ENCODE results near the gene EIF3D. TPM values are rescaled to one million over a fixed set of nuclear protein-coding genes. Genes with fewer than 3 reads are reported as not detected.
A peak's percentile ranks its signal among the peaks of the same experiment; 100 is the strongest.

Gene EIF3D
- total and polyA plus RNA-seq, 4 donors: 122 to 236 (median 152) TPM

DNA sequence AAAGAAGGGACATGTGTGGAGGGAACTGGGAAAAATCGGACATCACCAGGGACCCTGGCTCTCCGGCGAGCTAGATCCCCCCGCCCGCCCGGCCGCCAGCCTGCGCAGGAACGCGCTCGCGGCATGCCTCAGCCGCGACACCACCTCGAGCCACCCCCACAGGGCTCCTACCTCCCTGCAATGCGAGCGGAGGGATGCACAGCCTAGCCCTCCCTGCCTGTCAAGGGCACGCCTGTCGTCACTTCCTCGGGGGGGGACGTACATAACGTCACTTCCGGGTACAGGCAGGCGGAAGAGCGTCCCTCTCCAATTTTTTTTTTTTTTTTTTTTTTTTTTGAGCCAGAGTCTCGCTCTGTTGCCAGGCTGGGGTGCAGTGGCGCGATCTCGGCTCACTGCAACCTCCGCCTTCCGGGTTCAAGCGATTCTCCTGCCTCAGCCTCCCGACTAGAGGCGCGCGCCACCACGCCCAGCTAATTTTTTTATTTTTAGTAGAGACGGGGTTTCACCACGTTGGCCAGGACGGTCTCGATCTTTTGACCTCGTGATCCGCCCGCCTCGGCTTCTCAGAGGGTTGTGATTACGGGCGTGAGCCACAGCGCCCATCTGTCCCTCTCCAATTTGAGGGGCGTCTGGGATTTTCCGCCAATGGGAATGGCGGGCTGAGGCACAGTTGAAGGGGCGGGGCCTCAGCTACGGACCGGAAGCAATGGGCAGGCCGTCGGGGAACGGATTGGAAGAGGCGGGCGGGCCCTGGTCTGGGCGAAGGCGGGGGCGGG is 47.4 kb downstream of the EIF3D start, which contains the start of gene TXN2:
Gene TXN2, minus strand, starts transcription at position 248 of the 776 bp plus-strand sequence. CDS start 803 bp downstream, outside the sequence.
- ATAC-seq (ENCODE audit: low FRiP score) (peak; percentile 97), DNase-seq (peak; percentile 98)
- Histone ChIP-seq H3K27me3 (ENCODE audit: control insufficient read depth in 1 of 2, insufficient read depth in 2 of 2, low read length in 1 of 2) (no peaks in the 10 kb centered on the region), H3K4me1 (ENCODE audit: control insufficient read depth in 1 of 2, insufficient read depth in 2 of 2, low read length in 2 of 2) (no peaks in the 10 kb centered on the region), H3K4me3 (ENCODE audit: low read length in 2 of 2) (peak within 1 kb of the TSS; percentile 68 to 77), H3K36me3 (ENCODE audit: control insufficient read depth in 1 of 2, insufficient read depth in 2 of 2, low read length in 1 of 2) (peaks cover 2% of the 10 kb centered on the region in 2 donors), H3K9me3 (ENCODE audit: control insufficient read depth, low read length) (no peaks in the 10 kb centered on the region), H3K27ac (ENCODE audit: low read depth in 1 of 2, low read length in 2 of 2) (peak within 1 kb of the TSS; percentile 33 to 91)
- intact Hi-C loops (cut with DNase I): no loop called here
- WGBS, 2 donors: 1% methylated on average over 61 to 62 of the region's 62 CpGs

DNA sequence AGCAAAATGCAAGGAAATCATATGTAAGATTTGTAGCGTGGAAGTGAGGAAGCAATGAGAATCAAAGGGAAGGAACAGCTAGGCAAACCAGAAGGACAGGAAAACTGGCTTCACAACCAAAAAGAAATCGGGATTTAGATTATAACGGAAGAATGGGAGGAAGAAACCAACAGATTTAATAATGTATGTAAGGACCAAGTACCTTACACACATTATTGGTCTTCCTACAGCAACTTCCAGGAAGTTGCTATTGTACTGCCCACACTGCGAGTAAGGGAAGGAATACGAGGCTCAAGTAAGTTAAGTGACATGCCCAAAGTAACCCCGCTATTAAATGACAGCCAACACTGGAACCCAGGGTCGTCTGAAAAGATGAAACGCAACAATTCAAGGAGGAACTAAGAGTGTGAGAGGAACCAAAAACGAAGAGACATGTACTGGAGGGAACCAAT is 48.0 kb downstream of the EIF3D start:
- peak overlapping the region; percentile 68 to 77 for H3K4me3 ChIP-seq (ENCODE audit: low read length in 2 of 2)
- no peak for ATAC-seq (ENCODE audit: low FRiP score)

GRCh38 chr22:36478966-36479365 is 50.0 kb downstream of the EIF3D start:
- 89 to 91% methylated on average over 4 of the region's 4 CpGs for WGBS, 2 donors
- intact Hi-C loops (cut with DNase I): no loop called here
- peaks cover 2 to 6% of the 10 kb centered on the region in 2 donors for H3K36me3 ChIP-seq (ENCODE audit: control insufficient read depth in 1 of 2, insufficient read depth in 2 of 2, low read length in 1 of 2)
- H3K4me3 ChIP-seq (ENCODE audit: low read length in 2 of 2): no peak overlapping the region
- no peaks in the 10 kb centered on the region for H3K9me3 ChIP-seq (ENCODE audit: control insufficient read depth, low read length)
- H3K4me1 ChIP-seq (ENCODE audit: control insufficient read depth in 1 of 2, insufficient read depth in 2 of 2, low read length in 2 of 2): no peaks in the 10 kb centered on the region
- no peaks in the 10 kb centered on the region for H3K27me3 ChIP-seq (ENCODE audit: control insufficient read depth in 1 of 2, insufficient read depth in 2 of 2, low read length in 1 of 2)
- ATAC-seq (ENCODE audit: low FRiP score): no peak
- no peak overlapping the region for H3K27ac ChIP-seq (ENCODE audit: low read depth in 1 of 2, low read length in 2 of 2)
- DNase-seq: no peak

More for the DNA sequence above, 48.0 kb downstream of the EIF3D start:
- intact Hi-C loops (cut with DNase I): no loop called here
- Histone ChIP-seq H3K27me3 (ENCODE audit: control insufficient read depth in 1 of 2, insufficient read depth in 2 of 2, low read length in 1 of 2) (no peaks in the 10 kb centered on the region), H3K4me1 (ENCODE audit: control insufficient read depth in 1 of 2, insufficient read depth in 2 of 2, low read length in 2 of 2) (no peaks in the 10 kb centered on the region), H3K27ac (ENCODE audit: low read depth in 1 of 2, low read length in 2 of 2) (peak overlapping the region; percentile 33 to 91), H3K9me3 (ENCODE audit: control insufficient read depth, low read length) (no peaks in the 10 kb centered on the region), H3K36me3 (ENCODE audit: control insufficient read depth in 1 of 2, insufficient read depth in 2 of 2, low read length in 1 of 2) (peaks cover 2 to 3% of the 10 kb centered on the region in 2 donors)
- WGBS, 2 donors: 11 to 15% methylated on average over 9 of the region's 9 CpGs
- no peak for DNase-seq

DNA sequence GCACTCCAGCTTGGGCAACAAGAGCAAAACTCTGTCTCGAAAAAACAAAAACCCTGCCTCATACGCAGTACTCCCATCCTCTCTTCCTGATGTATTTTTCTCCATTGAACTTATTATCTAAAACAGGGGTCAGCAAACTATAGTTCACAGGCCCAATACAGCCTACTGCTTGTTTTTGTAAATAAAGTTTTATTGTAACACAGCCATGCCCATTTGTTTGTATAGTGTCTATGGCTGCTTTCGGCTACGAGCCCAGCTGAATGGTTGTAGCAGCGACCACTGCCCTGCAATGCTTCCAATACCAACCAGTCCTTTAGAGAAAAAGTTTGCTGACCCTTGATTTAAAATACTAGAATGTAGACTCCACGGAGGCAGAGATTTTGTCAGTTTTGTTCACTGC is 53.6 kb downstream of the EIF3D start:
- 94 to 96% methylated on average over 6 of the region's 6 CpGs for WGBS, 2 donors

GRCh38 chr22:36472689-36473088 is 56.3 kb downstream of the EIF3D start:
- DNase-seq (no peak), ATAC-seq (ENCODE audit: low FRiP score) (no peak)
- WGBS, 2 donors: 70 to 78% methylated on average over 13 of the region's 13 CpGs
- Histone ChIP-seq H3K27ac (ENCODE audit: low read depth in 1 of 2, low read length in 2 of 2) (peak overlapping the region in 1 of 2 donors; percentile 61), H3K4me3 (ENCODE audit: low read length in 2 of 2) (no peak overlapping the region), H3K27me3 (ENCODE audit: control insufficient read depth in 1 of 2, insufficient read depth in 2 of 2, low read length in 1 of 2) (no peaks in the 10 kb centered on the region), H3K4me1 (ENCODE audit: control insufficient read depth in 1 of 2, insufficient read depth in 2 of 2, low read length in 2 of 2) (no peaks in the 10 kb centered on the region), H3K36me3 (ENCODE audit: control insufficient read depth in 1 of 2, insufficient read depth in 2 of 2, low read length in 1 of 2) (peaks cover 0 to 6% of the 10 kb centered on the region in 2 donors), H3K9me3 (ENCODE audit: control insufficient read depth, low read length) (no peaks in the 10 kb centered on the region)
- intact Hi-C loops (cut with DNase I): loop anchor here (5.0 kb wide), 3 partner anchors 150 to 170 kb away; no protein-coding TSS in a partner anchor

More for the DNA sequence above, 53.6 kb downstream of the EIF3D start:
- DNase-seq (no peak), ATAC-seq (ENCODE audit: low FRiP score) (no peak)
- no peak overlapping the region for H3K4me3 ChIP-seq (ENCODE audit: low read length in 2 of 2)
- H3K27ac ChIP-seq (ENCODE audit: low read depth in 1 of 2, low read length in 2 of 2): no peak overlapping the region
- H3K36me3 ChIP-seq (ENCODE audit: control insufficient read depth in 1 of 2, insufficient read depth in 2 of 2, low read length in 1 of 2): peaks cover 2 to 6% of the 10 kb centered on the region in 2 donors
- H3K27me3 ChIP-seq (ENCODE audit: control insufficient read depth in 1 of 2, insufficient read depth in 2 of 2, low read length in 1 of 2): no peaks in the 10 kb centered on the region
- no peaks in the 10 kb centered on the region for H3K9me3 ChIP-seq (ENCODE audit: control insufficient read depth, low read length)
- intact Hi-C loops (cut with DNase I): no loop called here
- no peaks in the 10 kb centered on the region for H3K4me1 ChIP-seq (ENCODE audit: control insufficient read depth in 1 of 2, insufficient read depth in 2 of 2, low read length in 2 of 2)

GRCh38 chr22:36471341-36471821 is 57.6 kb downstream of the EIF3D start:
- no peak for DNase-seq
- H3K27me3 ChIP-seq (ENCODE audit: control insufficient read depth in 1 of 2, insufficient read depth in 2 of 2, low read length in 1 of 2): no peaks in the 10 kb centered on the region
- H3K36me3 ChIP-seq (ENCODE audit: control insufficient read depth in 1 of 2, insufficient read depth in 2 of 2, low read length in 1 of 2): peaks cover 0 to 4% of the 10 kb centered on the region in 2 donors
- H3K27ac ChIP-seq (ENCODE audit: low read depth in 1 of 2, low read length in 2 of 2): peak overlapping the region; percentile 34 to 90
- intact Hi-C loops (cut with DNase I): loop anchor here (2.0 to 5.0 kb wide), 4 partner anchors 149 to 169 kb away; no protein-coding TSS in a partner anchor
- WGBS, 2 donors: 73 to 75% methylated on average over 14 of the region's 14 CpGs
- no peaks in the 10 kb centered on the region for H3K9me3 ChIP-seq (ENCODE audit: control insufficient read depth, low read length)
- ATAC-seq (ENCODE audit: low FRiP score): no peak
- H3K4me1 ChIP-seq (ENCODE audit: control insufficient read depth in 1 of 2, insufficient read depth in 2 of 2, low read length in 2 of 2): no peaks in the 10 kb centered on the region
- H3K4me3 ChIP-seq (ENCODE audit: low read length in 2 of 2): no peak overlapping the region

GRCh38 chr22:36470994-36471331 is 58.0 kb downstream of the EIF3D start:
- peaks cover 0 to 3% of the 10 kb centered on the region in 2 donors for H3K36me3 ChIP-seq (ENCODE audit: control insufficient read depth in 1 of 2, insufficient read depth in 2 of 2, low read length in 1 of 2)
- H3K27me3 ChIP-seq (ENCODE audit: control insufficient read depth in 1 of 2, insufficient read depth in 2 of 2, low read length in 1 of 2): no peaks in the 10 kb centered on the region
- intact Hi-C loops (cut with DNase I): loop anchor here (2.0 to 5.0 kb wide), 4 partner anchors 148 to 169 kb away; no protein-coding TSS in a partner anchor
- 13 to 25% methylated on average over 10 of the region's 10 CpGs for WGBS, 2 donors
- peak overlapping the region; percentile 34 to 90 for H3K27ac ChIP-seq (ENCODE audit: low read depth in 1 of 2, low read length in 2 of 2)
- ATAC-seq (ENCODE audit: low FRiP score) (no peak), DNase-seq (peak in 1 of 2 donors; percentile 79)
- no peaks in the 10 kb centered on the region for H3K9me3 ChIP-seq (ENCODE audit: control insufficient read depth, low read length)
- H3K4me3 ChIP-seq (ENCODE audit: low read length in 2 of 2): no peak overlapping the region
- H3K4me1 ChIP-seq (ENCODE audit: control insufficient read depth in 1 of 2, insufficient read depth in 2 of 2, low read length in 2 of 2): no peaks in the 10 kb centered on the region

- H3K4me3 ChIP-seq (ENCODE audit: low read length in 2 of 2): no peak overlapping the region
- no peaks in the 10 kb centered on the region for H3K27me3 ChIP-seq (ENCODE audit: control insufficient read depth in 1 of 2, insufficient read depth in 2 of 2, low read length in 1 of 2)
- no peaks in the 10 kb centered on the region for H3K9me3 ChIP-seq (ENCODE audit: control insufficient read depth, low read length)
- peak; percentile 89 to 90 for DNase-seq
- no peaks in the 10 kb centered on the region for H3K36me3 ChIP-seq (ENCODE audit: control insufficient read depth in 1 of 2, insufficient read depth in 2 of 2, low read length in 1 of 2)
- 25 to 26% methylated on average over 14 of the region's 14 CpGs for WGBS, 2 donors
- peak; percentile 88 for ATAC-seq (ENCODE audit: low FRiP score)
- intact Hi-C loops (cut with DNase I): loop anchor here (2.0 to 5.0 kb wide), 4 partner anchors 148 to 168 kb away; no protein-coding TSS in a partner anchor
- no peaks in the 10 kb centered on the region for H3K4me1 ChIP-seq (ENCODE audit: control insufficient read depth in 1 of 2, insufficient read depth in 2 of 2, low read length in 2 of 2)
- H3K27ac ChIP-seq (ENCODE audit: low read depth in 1 of 2, low read length in 2 of 2): peak overlapping the region in 1 of 2 donors; percentile 90
These were observed 58.6 kb downstream of the EIF3D start for GRCh38 chr22:36470162-36470993.

Data from aorta (tissue), 5 donors.